Peyer's patch (tissue), 4 donors: ENCODE measurements around the gene FAM53A. TPM values are rescaled to one million over a fixed set of nuclear protein-coding genes. Genes with fewer than 3 reads are reported as not detected.

ENCODE experiments used
- DNase-seq, 3 donors: peaks; one replicate each; pipeline ENCODE4 v3.0.0-alpha.2; 2017 to 2019
- H3K27ac ChIP-seq, 4 donors: fragments of 200-600 bp; sonication (generic); one replicate each; pipeline ENCODE4 v1.5.1; 2016 to 2019
- H3K27me3 ChIP-seq, 2 donors: fragments of 200-600 bp; sonication (generic); one replicate each; pipeline ENCODE4 v1.5.1; 2019
- H3K36me3 ChIP-seq, 3 donors: fragments of 200-600 bp; sonication (generic); one replicate each; pipeline ENCODE4 v1.5.1; 2016 to 2019
- H3K4me1 ChIP-seq, 4 donors: fragments of 200-600 bp; sonication (generic); one replicate each; pipeline ENCODE4 v1.5.1; 2016 to 2019
- H3K4me3 ChIP-seq, 4 donors: fragments of 200-600 bp; sonication (generic); 1 replicate in 3 of 4; 2 replicates in 1 of 4; pipeline ENCODE4 v1.5.1; 2016 to 2019; ENCODE audit warnings: mild to moderate bottlenecking in 1 of 4
- H3K9me3 ChIP-seq, 4 donors: fragments of 200-600 bp; sonication (generic); one replicate each; pipeline ENCODE4 v1.5.1; 2016 to 2019; ENCODE audit warnings: mild to moderate bottlenecking in 1 of 4
- POLR2A ChIP-seq, 2 donors: fragments of 450-650 bp; IDR thresholded peaks; one replicate each; pipeline ENCODE4 v1.5.1; 2017; ENCODE audit warnings: antibody characterized with exemption in 2 of 2, mild to moderate bottlenecking in 2 of 2, moderate library complexity in 2 of 2
- total RNA-seq, 4 donors: library from RNA; depleted of rRNA; stranded (reverse); fragments of >200 nt; gene quantifications; one replicate each; pipeline ENCODE4 v1.1.0, GENCODE V29; 2016
- TF ChIP-seq, protein P1 (sequence below), 6 experiments: fragments of 450-650 bp in 4 of 6; fragments of 200-600 bp in 2 of 6; sonication (generic) in 1 of 6; IDR thresholded peaks; one replicate each; pipeline ENCODE4 v1.5.1; 2017 to 2019; ENCODE audit warnings: antibody characterized with exemption in 6 of 6, mild to moderate bottlenecking in 3 of 6, moderate library complexity in 1 of 6

The FAM53A gene
- total RNA-seq, 4 donors from 2014 or later: 1.5 to 8.3 (median 1.8) TPM; not detected in 1

DNA sequence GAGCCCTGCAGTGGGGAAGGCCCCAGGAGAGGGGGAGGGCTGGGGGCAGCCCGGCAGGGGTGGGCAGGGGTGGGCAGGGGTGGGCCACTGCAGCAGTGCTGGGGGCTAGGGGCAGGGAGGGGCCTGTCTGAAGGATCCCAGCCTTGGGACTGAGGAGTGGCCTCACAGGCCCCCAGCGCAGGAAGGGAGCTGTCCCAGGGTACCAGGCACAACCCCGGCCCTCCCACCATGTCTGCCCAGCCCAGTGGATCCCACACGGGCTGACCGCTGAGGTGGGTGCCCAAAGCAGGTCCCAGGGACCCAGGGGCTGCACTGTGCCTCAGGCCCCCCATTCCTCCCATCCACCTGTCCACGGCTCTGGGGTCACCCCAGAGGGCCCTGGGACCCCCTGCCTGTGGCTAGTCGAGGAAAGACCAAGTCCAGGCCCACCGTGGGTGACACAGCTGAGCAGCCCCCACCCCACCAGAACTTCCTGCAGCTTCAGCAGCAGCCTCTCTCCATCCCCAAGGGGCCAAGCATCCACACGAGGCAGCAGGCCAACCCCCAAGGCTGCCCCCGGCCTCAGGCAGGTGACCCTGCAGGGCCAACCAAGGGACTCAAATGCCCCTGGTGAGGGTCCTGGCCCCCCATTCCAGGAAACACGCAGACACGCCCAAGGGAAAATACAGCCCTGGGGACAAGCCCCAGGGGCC, 46.4 kb downstream of the FAM53A start:
- Histone ChIP-seq H3K4me1 (no peaks in the 10 kb centered on the region), H3K27ac (no peak overlapping the region), H3K36me3 (no peaks in the 10 kb centered on the region), H3K4me3 (no peak overlapping the region), H3K27me3 (no peaks in the 10 kb centered on the region), H3K9me3 (no peaks in the 10 kb centered on the region)
- no peak for DNase-seq
- TF ChIP-seq, protein P1, sequence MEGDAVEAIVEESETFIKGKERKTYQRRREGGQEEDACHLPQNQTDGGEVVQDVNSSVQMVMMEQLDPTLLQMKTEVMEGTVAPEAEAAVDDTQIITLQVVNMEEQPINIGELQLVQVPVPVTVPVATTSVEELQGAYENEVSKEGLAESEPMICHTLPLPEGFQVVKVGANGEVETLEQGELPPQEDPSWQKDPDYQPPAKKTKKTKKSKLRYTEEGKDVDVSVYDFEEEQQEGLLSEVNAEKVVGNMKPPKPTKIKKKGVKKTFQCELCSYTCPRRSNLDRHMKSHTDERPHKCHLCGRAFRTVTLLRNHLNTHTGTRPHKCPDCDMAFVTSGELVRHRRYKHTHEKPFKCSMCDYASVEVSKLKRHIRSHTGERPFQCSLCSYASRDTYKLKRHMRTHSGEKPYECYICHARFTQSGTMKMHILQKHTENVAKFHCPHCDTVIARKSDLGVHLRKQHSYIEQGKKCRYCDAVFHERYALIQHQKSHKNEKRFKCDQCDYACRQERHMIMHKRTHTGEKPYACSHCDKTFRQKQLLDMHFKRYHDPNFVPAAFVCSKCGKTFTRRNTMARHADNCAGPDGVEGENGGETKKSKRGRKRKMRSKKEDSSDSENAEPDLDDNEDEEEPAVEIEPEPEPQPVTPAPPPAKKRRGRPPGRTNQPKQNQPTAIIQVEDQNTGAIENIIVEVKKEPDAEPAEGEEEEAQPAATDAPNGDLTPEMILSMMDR (IDR thresholded peaks at IDR 0.05): no peak
- TF ChIP-seq POLR2A (IDR thresholded peaks at IDR 0.05): no peak

- TF ChIP-seq, protein P1 (IDR thresholded peaks at IDR 0.05): no peak
- TF ChIP-seq POLR2A (IDR thresholded peaks at IDR 0.05): no peak
- Histone ChIP-seq H3K4me3 (no peak overlapping the region), H3K4me1 (no peaks in the 10 kb centered on the region), H3K27me3 (no peaks in the 10 kb centered on the region), H3K36me3 (no peaks in the 10 kb centered on the region), H3K9me3 (no peaks in the 10 kb centered on the region), H3K27ac (no peak overlapping the region)
- no peak for DNase-seq
Measured at GRCh38 chr4:1636490-1637211, 47.5 kb downstream of the FAM53A start.

DNA sequence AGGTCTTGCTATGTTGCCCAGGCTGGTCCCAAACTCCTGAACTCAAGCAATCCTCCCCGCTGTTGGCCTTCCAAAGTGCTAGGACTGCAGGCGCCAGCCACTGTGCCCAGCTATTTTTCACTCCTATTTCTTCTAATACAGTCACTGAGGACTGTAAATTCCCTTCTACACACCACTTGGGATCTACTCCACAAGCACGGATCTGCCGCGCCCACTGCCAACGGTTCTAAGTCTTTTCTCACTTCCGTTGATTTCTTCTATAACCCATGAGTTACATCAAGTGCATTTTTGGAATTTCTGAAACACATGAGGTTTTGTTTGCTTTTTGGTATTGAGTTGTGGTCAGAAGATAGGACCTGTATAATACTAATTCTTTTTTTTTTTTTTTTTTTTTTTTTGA, 48.6 kb downstream of the FAM53A start:
- Histone ChIP-seq H3K9me3 (no peaks in the 10 kb centered on the region), H3K27ac (no peak overlapping the region), H3K4me3 (no peak overlapping the region), H3K27me3 (no peaks in the 10 kb centered on the region), H3K4me1 (no peaks in the 10 kb centered on the region), H3K36me3 (no peaks in the 10 kb centered on the region)
- DNase-seq: no peak
- TF ChIP-seq POLR2A (IDR thresholded peaks at IDR 0.05): no peak
- TF ChIP-seq, protein P1 (IDR thresholded peaks at IDR 0.05): no peak

DNA sequence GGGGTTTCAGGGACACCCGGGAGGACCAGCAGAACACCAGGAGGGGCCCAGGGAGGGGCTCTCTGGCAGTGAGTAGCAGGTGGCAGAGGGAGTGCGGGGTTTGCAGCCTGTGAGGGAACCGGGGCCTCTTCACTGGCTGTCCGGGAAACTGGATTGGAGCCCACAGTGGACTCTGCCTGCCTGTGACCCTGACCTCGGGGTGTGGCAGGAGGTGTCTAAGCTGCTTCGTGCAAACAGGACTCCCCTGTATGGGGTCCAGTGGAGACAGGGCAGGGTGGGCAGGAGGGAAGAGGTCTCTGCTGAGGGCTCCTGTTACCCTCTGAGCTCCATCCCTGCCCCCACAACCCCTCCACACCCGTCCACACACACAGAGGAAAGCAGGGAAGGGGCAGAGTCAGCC, 50.1 kb downstream of the FAM53A start:
- Histone ChIP-seq H3K27ac (no peak overlapping the region), H3K9me3 (no peaks in the 10 kb centered on the region), H3K4me1 (no peaks in the 10 kb centered on the region), H3K36me3 (no peaks in the 10 kb centered on the region), H3K27me3 (no peaks in the 10 kb centered on the region), H3K4me3 (no peak overlapping the region)
- no peak for DNase-seq
- no peak for TF ChIP-seq POLR2A (IDR thresholded peaks at IDR 0.05)
- TF ChIP-seq, protein P1 (IDR thresholded peaks at IDR 0.05): no peak

DNA sequence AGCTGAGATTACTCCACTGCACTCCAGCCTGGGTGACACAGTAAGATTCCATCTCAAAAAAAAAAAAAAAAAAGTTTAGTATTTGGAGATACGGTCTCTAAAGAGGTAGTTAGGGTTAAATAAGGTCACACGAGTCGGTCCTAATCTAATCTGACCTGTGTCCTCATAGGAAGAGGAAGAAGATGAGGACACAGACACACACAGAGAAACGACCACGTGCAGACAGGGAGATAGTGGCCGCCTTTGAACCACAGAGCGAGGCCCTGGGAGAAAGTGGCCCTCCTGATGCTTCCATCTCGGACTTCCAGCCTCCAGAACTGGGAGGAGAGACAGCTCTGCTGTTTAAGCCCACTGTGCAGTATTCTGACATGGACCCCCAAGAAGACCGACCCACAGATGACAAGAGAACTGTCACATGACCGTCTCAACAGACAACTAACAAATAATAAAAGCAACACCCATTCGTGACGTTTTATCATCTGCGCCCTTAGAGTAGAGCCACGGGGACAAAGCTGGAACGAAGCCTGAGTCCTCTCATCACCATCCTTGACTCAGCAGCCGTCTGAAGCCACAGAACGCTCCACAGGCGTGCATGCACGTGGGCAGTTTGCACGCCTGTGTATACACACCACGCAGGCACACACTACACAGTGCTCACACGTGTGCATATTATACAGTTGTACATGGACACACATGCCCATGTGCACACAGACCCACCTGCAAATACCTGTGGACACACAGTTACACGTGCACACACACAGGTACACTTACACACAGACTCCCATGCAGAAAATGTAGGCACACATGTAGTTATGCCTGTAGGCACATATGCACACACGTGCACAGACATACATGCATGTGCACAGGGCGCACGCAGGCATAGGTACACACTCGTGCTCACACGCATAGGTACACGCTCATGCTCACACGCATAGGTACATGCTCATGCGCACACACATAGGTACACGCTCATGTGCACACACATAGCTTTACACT, 51.7 kb downstream of the FAM53A start:
- H3K9me3 ChIP-seq: no peaks in the 10 kb centered on the region
- no peak overlapping the region for H3K27ac ChIP-seq
- H3K36me3 ChIP-seq: no peaks in the 10 kb centered on the region
- H3K27me3 ChIP-seq: no peaks in the 10 kb centered on the region
- H3K4me3 ChIP-seq: no peak overlapping the region
- TF ChIP-seq POLR2A (IDR thresholded peaks at IDR 0.05): no peak
- TF ChIP-seq, protein P1 (IDR thresholded peaks at IDR 0.05): no peak
- no peaks in the 10 kb centered on the region for H3K4me1 ChIP-seq
- no peak for DNase-seq
